ENCODE measurements around the gene D2HGDH. TPM values are rescaled to one million over a fixed set of nuclear protein-coding genes. Genes with fewer than 3 reads are reported as not detected.

Gene D2HGDH
- 22.9 TPM for polyA plus RNA-seq (2012; ENCODE audit: low read depth, missing spikeins)

GRCh38 chr2:241734467-241735208, at the start of gene D2HGDH:
Gene D2HGDH, plus strand, starts transcription at chr2:241734630. Its CDS starts 595 bp downstream, at chr2:241735225.
- TF ChIP-seq SPI1 (IDR thresholded peaks at IDR 0.05; ENCODE audit: low read depth, low read length) (no peak), POU2F2 (IDR thresholded peaks at IDR 0.05; ENCODE audit: low read depth, low read length) (no peak), TAF1 (IDR thresholded peaks at IDR 0.05; ENCODE audit: low read depth, low read length) (peak; percentile 48), PAX5 (IDR thresholded peaks at IDR 0.05; ENCODE audit: insufficient read depth, low read length, severe bottlenecking) (no peak), POLR2A (IDR thresholded peaks at IDR 0.05; ENCODE audit: low read depth, low read length) (peak; percentile 67), POLR2AphosphoS5 (IDR thresholded peaks at IDR 0.05; ENCODE audit: low read depth, low read length) (peak; percentile 63; the same call in 1 of the 2 replicates)
- peak; percentile 98 for FAIRE-seq
- peak; percentile 88 for DNase-seq (ENCODE audit: insufficient read length, low spot score)

GRCh38 chr2:241686324-241686649, 48.1 kb upstream of the D2HGDH start:
- TF ChIP-seq PAX5 (IDR thresholded peaks at IDR 0.05; ENCODE audit: insufficient read depth, low read length, severe bottlenecking) (no peak), POU2F2 (IDR thresholded peaks at IDR 0.05; ENCODE audit: low read depth, low read length) (no peak), SPI1 (IDR thresholded peaks at IDR 0.05; ENCODE audit: low read depth, low read length) (no peak), TAF1 (IDR thresholded peaks at IDR 0.05; ENCODE audit: low read depth, low read length) (no peak), POLR2A (IDR thresholded peaks at IDR 0.05; ENCODE audit: low read depth, low read length) (no peak), POLR2AphosphoS5 (IDR thresholded peaks at IDR 0.05; ENCODE audit: low read depth, low read length) (no peak)
- DNase-seq (ENCODE audit: insufficient read length, low spot score) = no peak
- no peak for FAIRE-seq

- TF ChIP-seq POLR2AphosphoS5 (IDR thresholded peaks at IDR 0.05; ENCODE audit: low read depth, low read length) = peak; percentile 80
- TF ChIP-seq TAF1 (IDR thresholded peaks at IDR 0.05; ENCODE audit: low read depth, low read length) = peak; percentile 41; the same call in 1 of the 2 replicates
- TF ChIP-seq PAX5 (IDR thresholded peaks at IDR 0.05; ENCODE audit: insufficient read depth, low read length, severe bottlenecking) = peak; percentile 7
- no peak for TF ChIP-seq SPI1 (IDR thresholded peaks at IDR 0.05; ENCODE audit: low read depth, low read length)
- peak; percentile 9; the same call in 1 of the 2 replicates for TF ChIP-seq POU2F2 (IDR thresholded peaks at IDR 0.05; ENCODE audit: low read depth, low read length)
- TF ChIP-seq POLR2A (IDR thresholded peaks at IDR 0.05; ENCODE audit: low read depth, low read length) = peak; percentile 85
- FAIRE-seq (peak; percentile 87), DNase-seq (ENCODE audit: insufficient read length, low spot score) (peak; percentile 99)
These were observed 47.6 kb upstream of the D2HGDH start, which contains the start of gene DTYMK for GRCh38 chr2:241686650-241687425. Gene DTYMK, minus strand, starts transcription at chr2:241686815. Its CDS starts 32 bp downstream, at chr2:241686783.

GRCh38 chr2:241689306-241689705, 45.1 kb upstream of the D2HGDH start:
- FAIRE-seq (no peak), DNase-seq (ENCODE audit: insufficient read length, low spot score) (no peak)
- TF ChIP-seq POU2F2 (IDR thresholded peaks at IDR 0.05; ENCODE audit: low read depth, low read length) (no peak), POLR2AphosphoS5 (IDR thresholded peaks at IDR 0.05; ENCODE audit: low read depth, low read length) (no peak), TAF1 (IDR thresholded peaks at IDR 0.05; ENCODE audit: low read depth, low read length) (no peak), SPI1 (IDR thresholded peaks at IDR 0.05; ENCODE audit: low read depth, low read length) (no peak), PAX5 (IDR thresholded peaks at IDR 0.05; ENCODE audit: insufficient read depth, low read length, severe bottlenecking) (no peak), POLR2A (IDR thresholded peaks at IDR 0.05; ENCODE audit: low read depth, low read length) (no peak)

- FAIRE-seq (no peak), DNase-seq (ENCODE audit: insufficient read length, low spot score) (no peak)
- TF ChIP-seq POU2F2 (IDR thresholded peaks at IDR 0.05; ENCODE audit: low read depth, low read length) = no peak
- no peak for TF ChIP-seq TAF1 (IDR thresholded peaks at IDR 0.05; ENCODE audit: low read depth, low read length)
- no peak for TF ChIP-seq POLR2AphosphoS5 (IDR thresholded peaks at IDR 0.05; ENCODE audit: low read depth, low read length)
- no peak for TF ChIP-seq SPI1 (IDR thresholded peaks at IDR 0.05; ENCODE audit: low read depth, low read length)
- no peak for TF ChIP-seq POLR2A (IDR thresholded peaks at IDR 0.05; ENCODE audit: low read depth, low read length)
- TF ChIP-seq PAX5 (IDR thresholded peaks at IDR 0.05; ENCODE audit: insufficient read depth, low read length, severe bottlenecking) = no peak
These were observed 44.2 kb upstream of the D2HGDH start for GRCh38 chr2:241690202-241690717.

GRCh38 chr2:241692448-241692847, 42.0 kb upstream of the D2HGDH start:
- no peak for TF ChIP-seq SPI1 (IDR thresholded peaks at IDR 0.05; ENCODE audit: low read depth, low read length)
- no peak for DNase-seq (ENCODE audit: insufficient read length, low spot score)
- no peak for FAIRE-seq

GRCh38 chr2:241695651-241696050, 38.8 kb upstream of the D2HGDH start:
- no peak for DNase-seq (ENCODE audit: insufficient read length, low spot score)
- TF ChIP-seq POLR2AphosphoS5 (IDR thresholded peaks at IDR 0.05; ENCODE audit: low read depth, low read length) = no peak
- TF ChIP-seq POLR2A (IDR thresholded peaks at IDR 0.05; ENCODE audit: low read depth, low read length) = no peak
- no peak for TF ChIP-seq TAF1 (IDR thresholded peaks at IDR 0.05; ENCODE audit: low read depth, low read length)
- TF ChIP-seq POU2F2 (IDR thresholded peaks at IDR 0.05; ENCODE audit: low read depth, low read length) = no peak
- TF ChIP-seq PAX5 (IDR thresholded peaks at IDR 0.05; ENCODE audit: insufficient read depth, low read length, severe bottlenecking) = no peak
- no peak for TF ChIP-seq SPI1 (IDR thresholded peaks at IDR 0.05; ENCODE audit: low read depth, low read length)
- FAIRE-seq = no peak

GRCh38 chr2:241701149-241701398, 33.4 kb upstream of the D2HGDH start:
- TF ChIP-seq POLR2A (IDR thresholded peaks at IDR 0.05; ENCODE audit: low read depth, low read length) (no peak), PAX5 (IDR thresholded peaks at IDR 0.05; ENCODE audit: insufficient read depth, low read length, severe bottlenecking) (no peak), TAF1 (IDR thresholded peaks at IDR 0.05; ENCODE audit: low read depth, low read length) (0 out of 2 replicates have a peak, but pooled peaks have one; percentile 8), POU2F2 (IDR thresholded peaks at IDR 0.05; ENCODE audit: low read depth, low read length) (no peak), POLR2AphosphoS5 (IDR thresholded peaks at IDR 0.05; ENCODE audit: low read depth, low read length) (no peak), SPI1 (IDR thresholded peaks at IDR 0.05; ENCODE audit: low read depth, low read length) (no peak)
- FAIRE-seq = no peak
- DNase-seq (ENCODE audit: insufficient read length, low spot score) = no peak

GRCh38 chr2:241701399-241702154, 32.9 kb upstream of the D2HGDH start, which contains the start of gene ING5:
Gene ING5, plus strand, starts transcription at chr2:241702039. Its CDS starts 27 bp downstream, at chr2:241702066.
- DNase-seq (ENCODE audit: insufficient read length, low spot score) (peak; percentile 69), FAIRE-seq (no peak)
- no peak for TF ChIP-seq POLR2A (IDR thresholded peaks at IDR 0.05; ENCODE audit: low read depth, low read length)
- 0 out of 2 replicates have a peak, but pooled peaks have one; percentile 10 for TF ChIP-seq TAF1 (IDR thresholded peaks at IDR 0.05; ENCODE audit: low read depth, low read length)
- TF ChIP-seq SPI1 (IDR thresholded peaks at IDR 0.05; ENCODE audit: low read depth, low read length) = no peak
- TF ChIP-seq POU2F2 (IDR thresholded peaks at IDR 0.05; ENCODE audit: low read depth, low read length) = 0 out of 2 replicates have a peak, but pooled peaks have one; percentile 45
- peak; percentile 18 for TF ChIP-seq PAX5 (IDR thresholded peaks at IDR 0.05; ENCODE audit: insufficient read depth, low read length, severe bottlenecking)
- TF ChIP-seq POLR2AphosphoS5 (IDR thresholded peaks at IDR 0.05; ENCODE audit: low read depth, low read length) = peak; percentile 73
